Karpas-422 (cell line): ENCODE measurements around the gene WHRN. TPM values are rescaled to one million over a fixed set of nuclear protein-coding genes. Genes with fewer than 3 reads are reported as not detected.

ENCODE experiments used
- DNase-seq: peaks from one replicate; pipeline ENCODE4 v3.0.0-alpha.2; 2015
- H2AFZ ChIP-seq: fragments of 200-600 bp; sonication (generic); 2 replicates; pipeline ENCODE4 v1.6.1; 2014; ENCODE audit warnings: antibody characterized with exemption, low read length, mixed read lengths
- H3K27ac ChIP-seq: fragments of 200-600 bp; sonication (generic); 2 replicates; pipeline ENCODE4 v1.5.1; 2014; ENCODE audit warnings: mild to moderate bottlenecking, low read length, moderate library complexity
- H3K27me3 ChIP-seq: fragments of 200-600 bp; sonication (generic); 2 replicates; pipeline ENCODE4 v1.6.1; 2014; ENCODE audit warnings: low read length, mixed read lengths
- H3K36me3 ChIP-seq: fragments of 200-600 bp; sonication (generic); 2 replicates; pipeline ENCODE4 v1.6.1; 2014; ENCODE audit warnings: low read length, mixed read lengths; ENCODE audit not compliant: insufficient read depth
- H3K4me1 ChIP-seq: fragments of 200-600 bp; sonication (generic); 2 replicates; pipeline ENCODE4 v1.6.1; 2014; ENCODE audit warnings: mild to moderate bottlenecking, low read length, mixed read lengths
- H3K4me2 ChIP-seq: fragments of 200-600 bp; sonication (generic); 2 replicates; pipeline ENCODE4 v1.6.1; 2014; ENCODE audit warnings: low read length, low read depth, mild to moderate bottlenecking; ENCODE audit not compliant: poor library complexity, severe bottlenecking
- H3K4me3 ChIP-seq: fragments of 200-600 bp; sonication (generic); 2 replicates; pipeline ENCODE4 v1.5.1; 2014; ENCODE audit warnings: mild to moderate bottlenecking, antibody characterized with exemption, low read length, mixed read lengths
- H3K79me2 ChIP-seq: fragments of 200-600 bp; sonication (generic); 2 replicates; pipeline ENCODE4 v1.6.1; 2014; ENCODE audit warnings: mild to moderate bottlenecking, low read length, mixed read lengths
- H3K9ac ChIP-seq: fragments of 200-600 bp; sonication (generic); 2 replicates; pipeline ENCODE4 v1.6.0; 2014; ENCODE audit warnings: low read length
- H3K9me2 ChIP-seq: fragments of 200-600 bp; sonication (generic), shearing (Covaris generic); replicated peaks from 2 replicates; pipeline ENCODE4 v1.6.0; 2014; ENCODE audit warnings: mild to moderate bottlenecking, low read length, moderate library complexity; ENCODE audit not compliant: insufficient read depth
- H3K9me3 ChIP-seq: fragments of 300-700, 200-600 bp; sonication (generic); 2 replicates; pipeline ENCODE4 v1.6.1; 2014; ENCODE audit warnings: low read length, mixed read lengths
- H4K20me1 ChIP-seq: fragments of 200-600 bp; sonication (generic); 2 replicates; pipeline ENCODE4 v1.6.1; 2014; ENCODE audit warnings: mild to moderate bottlenecking, antibody characterized with exemption, low read length, low read depth; ENCODE audit not compliant: insufficient read depth
- total RNA-seq: library from RNA; depleted of rRNA; stranded (reverse); fragments of >200 nt; shearing (Covaris generic); gene quantifications from 2 replicates; pipeline ENCODE4 v1.2.3, GENCODE V29; 2014; ENCODE audit warnings: low replicate concordance

The WHRN gene
- total RNA-seq, 1 experiment from 2014 or later = 0.30 TPM

DNA sequence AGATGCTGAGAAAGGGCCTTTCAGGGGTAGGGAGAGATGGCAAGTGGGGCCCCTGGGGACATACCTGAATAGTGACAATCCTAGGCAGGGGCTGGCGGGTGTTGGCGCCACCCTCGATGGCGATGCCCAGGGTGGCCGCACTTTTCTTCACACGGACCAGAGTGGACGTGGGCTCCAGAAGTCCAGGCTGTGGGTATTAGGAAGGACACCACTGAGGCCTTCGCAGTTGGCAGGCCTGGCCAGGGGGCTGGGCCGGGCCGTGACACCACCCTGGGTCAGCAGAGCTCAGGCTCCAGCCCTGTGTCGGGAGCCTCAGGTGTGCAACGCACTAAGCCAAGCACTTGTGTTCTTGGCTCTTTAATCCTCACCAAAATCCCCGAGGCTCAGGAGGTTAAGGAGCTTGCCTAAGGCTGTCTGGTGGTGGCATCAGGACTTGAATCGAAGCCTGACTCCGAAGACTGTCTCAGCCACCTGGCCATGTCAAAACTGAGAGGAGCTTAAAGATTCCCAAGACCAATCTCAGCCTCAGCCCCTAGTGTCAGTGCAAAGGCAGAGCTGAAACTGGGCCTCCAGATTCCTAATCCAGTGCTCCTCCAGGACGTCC lies 102.0 kb downstream of the WHRN start:
- no peaks in the 10 kb centered on the region for H3K9me2 ChIP-seq
- H3K9me3 ChIP-seq = no peaks in the 10 kb centered on the region
- no peaks in the 10 kb centered on the region for H3K36me3 ChIP-seq
- H3K4me1 ChIP-seq = peaks cover 3% of the 10 kb centered on the region
- no peaks in the 10 kb centered on the region for H3K27me3 ChIP-seq
- no peak overlapping the region for H3K4me2 ChIP-seq
- H3K79me2 ChIP-seq = no peaks in the 10 kb centered on the region
- no peak overlapping the region for H3K27ac ChIP-seq
- no peak overlapping the region for H3K9ac ChIP-seq
- no peak overlapping the region for H3K4me3 ChIP-seq
- H4K20me1 ChIP-seq = no peaks in the 10 kb centered on the region
- H2AFZ ChIP-seq = no peak overlapping the region
- DNase-seq = no peak

DNA sequence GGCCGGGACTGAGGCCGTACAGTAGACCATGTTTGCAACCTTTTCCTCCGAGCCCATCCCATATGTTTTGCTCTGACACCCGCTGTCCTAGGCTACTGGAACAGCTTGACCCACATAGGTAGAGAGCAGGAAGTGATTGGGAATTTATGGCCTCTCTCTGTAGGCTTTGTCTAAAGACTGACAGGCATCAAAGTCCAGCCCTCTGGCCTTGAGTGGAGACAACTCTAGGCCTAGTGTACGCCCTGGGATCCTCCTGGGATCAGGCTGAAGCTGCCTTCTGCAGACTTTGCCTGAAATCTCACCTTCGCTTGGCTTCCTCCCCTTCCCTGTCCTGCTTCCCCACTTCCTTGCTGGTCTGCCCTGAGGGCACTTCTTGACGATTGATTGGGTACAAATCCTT lies 103.9 kb downstream of the WHRN start:
- Histone ChIP-seq H3K36me3 (no peaks in the 10 kb centered on the region), H3K4me1 (peaks cover 14% of the 10 kb centered on the region), H3K9ac (no peak overlapping the region), H3K4me2 (no peak overlapping the region), H3K27ac (no peak overlapping the region), H3K79me2 (peaks cover 11% of the 10 kb centered on the region), H3K9me3 (no peaks in the 10 kb centered on the region), H3K4me3 (no peak overlapping the region), H3K9me2 (no peaks in the 10 kb centered on the region), H2AFZ (no peak overlapping the region), H3K27me3 (no peaks in the 10 kb centered on the region), H4K20me1 (no peaks in the 10 kb centered on the region)
- no peak for DNase-seq

DNA sequence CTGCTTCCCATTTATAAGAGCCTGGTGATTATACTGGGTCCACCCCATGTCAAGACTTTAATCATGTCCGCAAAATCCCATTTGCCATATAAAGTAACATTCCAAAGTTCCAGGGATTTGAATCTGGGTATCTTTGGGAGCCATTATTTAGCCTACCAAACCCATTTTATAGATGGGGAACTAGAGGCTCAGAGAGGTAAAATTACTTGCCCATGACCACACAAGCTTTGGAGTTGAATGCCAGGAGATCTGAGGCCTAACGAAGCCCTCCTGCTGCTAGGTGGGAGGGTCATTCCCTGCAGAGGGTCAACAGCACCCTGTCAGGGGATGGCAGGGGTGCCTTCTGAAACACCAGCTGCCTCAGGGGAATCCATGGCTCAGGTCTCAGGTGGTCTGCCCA lies 104.5 kb downstream of the WHRN start:
- Histone ChIP-seq H3K79me2 (peaks cover 16% of the 10 kb centered on the region), H3K4me3 (no peak overlapping the region), H4K20me1 (no peaks in the 10 kb centered on the region), H3K27me3 (no peaks in the 10 kb centered on the region), H2AFZ (no peak overlapping the region), H3K9ac (no peak overlapping the region), H3K27ac (no peak overlapping the region), H3K9me2 (no peaks in the 10 kb centered on the region), H3K9me3 (no peaks in the 10 kb centered on the region), H3K4me2 (no peak overlapping the region), H3K36me3 (no peaks in the 10 kb centered on the region), H3K4me1 (peaks cover 19% of the 10 kb centered on the region)
- no peak for DNase-seq

DNA sequence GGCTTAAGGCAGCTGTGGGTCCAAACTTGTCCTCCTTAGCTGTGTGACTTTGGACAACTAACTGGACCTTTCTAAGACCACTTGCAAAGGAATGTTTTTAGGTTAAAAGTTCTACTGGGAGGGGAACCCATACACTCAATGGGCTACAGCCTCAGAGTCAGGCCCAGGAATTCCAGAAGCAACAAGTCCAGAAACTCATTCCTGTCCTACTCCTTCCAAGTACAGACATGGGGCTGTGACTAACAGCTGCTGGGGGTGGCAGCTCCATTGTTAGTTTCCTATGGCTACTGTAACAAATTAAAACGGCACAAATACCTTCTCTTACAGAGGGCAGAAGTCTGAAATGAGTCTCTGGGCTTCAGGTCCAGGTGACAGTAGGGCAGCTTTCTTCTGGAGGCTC lies 105.1 kb downstream of the WHRN start:
- no peak for DNase-seq
- H3K27me3 ChIP-seq = no peaks in the 10 kb centered on the region
- H3K9me2 ChIP-seq = no peaks in the 10 kb centered on the region
- H3K79me2 ChIP-seq = peaks cover 18% of the 10 kb centered on the region
- H3K4me3 ChIP-seq = no peak overlapping the region
- H3K4me1 ChIP-seq = peaks cover 25% of the 10 kb centered on the region
- H2AFZ ChIP-seq = no peak overlapping the region
- no peaks in the 10 kb centered on the region for H3K36me3 ChIP-seq
- no peaks in the 10 kb centered on the region for H4K20me1 ChIP-seq
- no peaks in the 10 kb centered on the region for H3K9me3 ChIP-seq
- H3K4me2 ChIP-seq = no peak overlapping the region
- no peak overlapping the region for H3K27ac ChIP-seq
- no peak overlapping the region for H3K9ac ChIP-seq

DNA sequence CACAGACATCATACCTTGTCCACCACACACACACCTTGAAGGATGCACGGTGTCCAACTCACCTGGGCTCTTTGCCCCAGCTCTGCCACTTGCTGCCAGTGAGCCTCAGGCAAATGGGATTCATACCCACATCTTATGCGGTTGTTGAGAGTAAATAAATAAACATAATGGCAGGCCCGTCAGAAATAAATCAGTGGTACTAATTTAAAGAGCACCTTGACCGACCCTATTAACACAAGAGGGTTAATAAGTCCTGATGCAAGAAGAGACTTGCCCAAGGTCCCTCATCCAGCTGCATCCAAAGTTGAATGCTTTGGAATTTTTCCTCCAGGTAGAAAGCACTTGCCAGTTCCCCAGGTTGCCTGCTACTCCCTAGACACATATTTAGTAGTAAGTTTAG lies 105.9 kb downstream of the WHRN start:
- H3K9me3 ChIP-seq = no peaks in the 10 kb centered on the region
- no peak overlapping the region for H3K4me3 ChIP-seq
- H3K4me1 ChIP-seq = peaks cover 27% of the 10 kb centered on the region
- H3K27me3 ChIP-seq = no peaks in the 10 kb centered on the region
- H4K20me1 ChIP-seq = no peaks in the 10 kb centered on the region
- no peak for DNase-seq
- H2AFZ ChIP-seq = no peak overlapping the region
- H3K79me2 ChIP-seq = peaks cover 22% of the 10 kb centered on the region
- H3K9me2 ChIP-seq = no peaks in the 10 kb centered on the region
- H3K27ac ChIP-seq = no peak overlapping the region
- H3K9ac ChIP-seq = no peak overlapping the region
- H3K36me3 ChIP-seq = no peaks in the 10 kb centered on the region
- no peak overlapping the region for H3K4me2 ChIP-seq

DNA sequence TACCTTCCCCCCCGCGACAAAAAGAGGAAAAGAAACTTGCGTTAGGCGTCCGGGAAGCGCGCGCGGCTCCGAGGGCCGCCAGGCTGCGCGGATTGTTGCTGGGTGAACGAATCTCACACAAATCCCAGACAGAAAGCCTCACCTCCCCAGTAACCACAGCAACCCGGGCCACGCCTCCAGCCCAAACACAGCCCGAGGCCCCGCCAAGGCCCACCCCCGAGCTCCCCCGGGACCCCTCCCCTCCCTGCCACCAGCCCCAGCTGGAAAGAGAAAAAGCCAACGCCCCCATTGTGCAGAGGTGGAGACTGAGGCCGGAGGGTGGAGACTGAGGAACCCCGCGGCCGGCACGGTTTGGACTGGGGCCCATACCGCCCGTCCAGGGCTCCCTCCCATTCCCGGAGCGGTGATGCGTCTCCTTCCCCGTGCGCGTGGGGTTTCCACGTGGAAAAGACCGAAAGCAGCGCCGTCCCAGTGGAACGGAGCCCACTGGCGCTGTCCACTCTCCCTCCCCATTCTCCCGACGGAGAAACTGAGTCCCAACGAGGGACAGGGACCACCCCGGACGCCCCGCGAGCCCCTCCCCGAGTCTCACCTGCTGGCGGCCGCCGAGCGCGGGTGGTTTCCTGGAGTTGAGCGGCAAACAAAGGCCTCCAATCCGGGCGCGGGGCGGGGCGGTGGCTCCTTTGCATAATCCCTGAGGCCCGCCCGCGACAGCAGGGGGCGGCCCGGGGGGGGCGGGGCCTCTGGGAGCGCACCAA lies 107.2 kb downstream of the WHRN start:
- H3K4me2 ChIP-seq = peak overlapping the region; percentile 81
- H3K36me3 ChIP-seq = no peaks in the 10 kb centered on the region
- peak overlapping the region; percentile 71 for H3K9ac ChIP-seq
- DNase-seq = peak; percentile 98
- H3K9me2 ChIP-seq = no peaks in the 10 kb centered on the region
- H3K79me2 ChIP-seq = peaks cover 25% of the 10 kb centered on the region
- H3K4me1 ChIP-seq = peaks cover 35% of the 10 kb centered on the region
- H3K27ac ChIP-seq = peak overlapping the region; percentile 83
- no peak overlapping the region for H2AFZ ChIP-seq
- no peaks in the 10 kb centered on the region for H3K9me3 ChIP-seq
- H4K20me1 ChIP-seq = no peaks in the 10 kb centered on the region
- no peaks in the 10 kb centered on the region for H3K27me3 ChIP-seq
- peak overlapping the region; percentile 71 for H3K4me3 ChIP-seq

DNA sequence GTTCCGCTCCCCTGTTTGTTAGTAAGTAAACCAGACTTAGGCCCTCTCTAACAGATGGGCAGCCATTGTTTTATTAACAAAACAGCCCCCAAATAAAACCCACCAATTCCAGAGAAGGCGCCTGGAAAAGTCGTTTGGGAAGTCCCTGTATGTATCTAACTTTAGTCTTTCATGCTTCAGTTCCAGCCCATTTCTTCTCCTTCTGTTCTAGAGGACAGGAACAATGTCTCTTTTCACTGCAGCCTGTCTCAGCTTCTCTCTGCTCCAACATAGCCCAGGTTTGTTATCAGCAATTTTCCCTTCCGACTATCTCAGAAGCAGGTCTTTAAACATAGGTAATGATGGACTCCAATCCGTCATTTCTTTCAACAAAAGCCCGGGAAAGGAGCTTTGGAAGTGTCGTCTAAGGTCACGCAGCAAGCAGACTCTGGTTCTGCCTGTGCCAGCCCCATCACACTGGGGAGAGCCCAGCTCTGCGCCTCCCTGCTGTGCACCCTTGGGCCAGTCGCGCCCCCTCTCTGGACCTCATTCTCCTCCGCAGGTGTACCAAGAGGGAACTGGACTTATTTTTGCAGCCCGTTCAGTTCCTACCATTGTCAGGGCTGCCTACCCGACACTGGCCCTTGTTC lies 107.9 kb downstream of the WHRN start:
- Histone ChIP-seq H3K79me2 (peaks cover 31% of the 10 kb centered on the region), H3K36me3 (no peaks in the 10 kb centered on the region), H3K9me2 (no peaks in the 10 kb centered on the region), H3K4me1 (peaks cover 42% of the 10 kb centered on the region), H3K9me3 (no peaks in the 10 kb centered on the region), H3K4me3 (peak overlapping the region; percentile 71), H3K9ac (peak overlapping the region; percentile 70), H3K27ac (peak overlapping the region; percentile 83), H3K4me2 (peak overlapping the region; percentile 81), H3K27me3 (no peaks in the 10 kb centered on the region), H4K20me1 (no peaks in the 10 kb centered on the region), H2AFZ (no peak overlapping the region)
- DNase-seq = no peak

DNA sequence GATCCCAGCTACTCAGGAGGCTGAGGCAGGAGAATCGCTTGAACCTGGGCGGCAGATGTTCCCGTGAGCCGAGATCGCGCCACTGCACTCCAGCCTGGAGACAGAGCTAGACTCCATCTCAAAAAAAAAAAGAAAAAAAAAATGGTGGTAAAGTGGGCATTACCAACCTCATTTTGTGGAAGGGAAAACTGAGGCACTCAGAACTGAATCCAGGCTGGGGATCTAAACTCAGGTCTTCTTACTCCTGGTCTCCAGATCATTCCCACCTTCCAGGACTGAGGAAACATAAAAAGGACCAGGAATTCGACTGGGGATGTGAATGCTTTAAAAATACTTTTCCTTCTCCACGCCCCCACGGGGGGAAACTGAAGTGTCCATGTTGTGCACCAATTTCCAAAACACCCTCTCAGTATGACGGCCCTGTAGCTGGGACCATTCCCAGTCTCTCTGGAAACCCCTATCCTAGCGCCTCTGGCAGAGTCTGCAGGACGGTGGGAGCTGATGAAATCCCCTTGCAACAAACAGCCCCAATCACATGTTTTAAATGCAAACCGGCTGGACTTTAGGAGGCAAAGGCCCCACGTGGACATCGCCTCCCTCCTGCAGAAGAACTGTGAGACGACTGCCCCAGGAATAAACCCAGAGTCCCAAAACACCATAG lies 108.6 kb downstream of the WHRN start:
- H3K4me1 ChIP-seq = peaks cover 47% of the 10 kb centered on the region
- peak overlapping the region; percentile 71 for H3K4me3 ChIP-seq
- peak overlapping the region; percentile 83 for H3K27ac ChIP-seq
- peak overlapping the region; percentile 81 for H3K4me2 ChIP-seq
- no peaks in the 10 kb centered on the region for H3K9me3 ChIP-seq
- H3K36me3 ChIP-seq = no peaks in the 10 kb centered on the region
- peaks cover 37% of the 10 kb centered on the region for H3K79me2 ChIP-seq
- no peaks in the 10 kb centered on the region for H3K27me3 ChIP-seq
- no peaks in the 10 kb centered on the region for H3K9me2 ChIP-seq
- peak overlapping the region; percentile 70 for H3K9ac ChIP-seq
- H4K20me1 ChIP-seq = no peaks in the 10 kb centered on the region
- no peak overlapping the region for H2AFZ ChIP-seq
- DNase-seq = no peak
